AG09319 (cell line): ENCODE results near the gene HSPA5.
"Not testable (repeated sequence)": the region's sequence is repeated elsewhere in the genome, so short reads cannot be mapped to it uniquely, and the experiment has no call there.

ENCODE experiments used
- DNase-seq: peaks from one replicate; pipeline ENCODE4 v3.0.0-alpha.2; 2010; ENCODE audit warnings: low read depth; ENCODE audit errors: extremely low read depth
- CTCF ChIP-seq: IDR thresholded peaks from 2 replicates; pipeline ENCODE4 v1.5.1; 2011; ENCODE audit warnings: low read depth, mild to moderate bottlenecking, inconsistent platforms, low read length, moderate library complexity

HSPA5 gene

DNA sequence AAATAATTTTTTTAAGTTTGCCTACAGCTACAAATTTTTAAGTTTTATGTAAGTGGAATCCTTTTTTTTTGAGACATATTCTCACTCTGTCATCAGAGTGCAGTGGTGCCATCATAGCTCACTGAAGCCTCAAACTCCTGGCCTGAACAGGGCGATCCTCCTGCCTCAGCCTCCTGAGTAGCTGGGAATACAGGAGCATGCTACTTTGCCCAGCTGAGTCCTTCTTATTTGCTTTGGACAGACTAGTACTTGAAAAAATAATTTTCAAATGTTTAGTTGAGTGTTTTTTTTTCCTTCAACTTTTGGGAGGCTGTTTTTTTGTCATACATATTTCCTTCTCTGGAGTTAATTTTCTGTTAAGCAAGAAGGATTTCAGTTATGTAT is 27.9 kb upstream of the HSPA5 start:
- TF ChIP-seq CTCF, result no peak

DNA sequence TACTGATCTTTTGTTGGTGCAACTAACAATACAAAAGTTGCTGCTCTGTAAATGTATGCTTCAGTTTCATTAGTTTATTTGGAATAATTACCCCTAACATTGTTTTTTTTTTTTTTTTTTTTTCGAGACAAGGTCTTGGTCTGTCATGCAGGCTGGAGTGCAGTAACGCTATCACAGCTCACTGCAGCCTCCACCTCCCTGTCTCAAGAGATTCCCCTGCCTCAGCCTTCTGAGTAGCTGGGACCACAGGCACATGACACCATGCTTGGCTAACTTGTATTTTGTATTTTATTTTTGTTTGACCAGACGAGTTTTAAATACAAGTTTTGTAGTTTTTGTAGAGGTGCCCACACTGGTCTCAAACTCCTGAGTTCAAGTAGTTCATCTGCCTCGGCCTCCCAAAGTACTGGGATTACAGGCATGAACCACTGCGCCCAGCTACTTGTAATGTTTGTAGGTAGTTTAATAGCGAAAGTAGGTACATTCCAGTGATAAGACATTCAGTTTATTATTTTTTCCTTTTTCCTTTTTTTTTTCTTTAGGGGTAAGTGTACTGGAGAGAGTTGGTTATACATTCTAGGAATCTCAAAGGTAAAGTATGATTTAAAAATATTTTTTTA is 27.4 kb upstream of the HSPA5 start:
- DNase-seq, result no peak
- no peak for TF ChIP-seq CTCF

More for the DNA sequence above, 27.9 kb upstream of the HSPA5 start:
- DNase-seq, result no peak

GRCh38 chr9:125264068-125264467 is 22.9 kb upstream of the HSPA5 start:
- DNase-seq, result not testable (repeated sequence)

- no peak for DNase-seq
- no peak for TF ChIP-seq CTCF
Observed at GRCh38 chr9:125262294-125262991, 21.3 kb upstream of the HSPA5 start.

DNA sequence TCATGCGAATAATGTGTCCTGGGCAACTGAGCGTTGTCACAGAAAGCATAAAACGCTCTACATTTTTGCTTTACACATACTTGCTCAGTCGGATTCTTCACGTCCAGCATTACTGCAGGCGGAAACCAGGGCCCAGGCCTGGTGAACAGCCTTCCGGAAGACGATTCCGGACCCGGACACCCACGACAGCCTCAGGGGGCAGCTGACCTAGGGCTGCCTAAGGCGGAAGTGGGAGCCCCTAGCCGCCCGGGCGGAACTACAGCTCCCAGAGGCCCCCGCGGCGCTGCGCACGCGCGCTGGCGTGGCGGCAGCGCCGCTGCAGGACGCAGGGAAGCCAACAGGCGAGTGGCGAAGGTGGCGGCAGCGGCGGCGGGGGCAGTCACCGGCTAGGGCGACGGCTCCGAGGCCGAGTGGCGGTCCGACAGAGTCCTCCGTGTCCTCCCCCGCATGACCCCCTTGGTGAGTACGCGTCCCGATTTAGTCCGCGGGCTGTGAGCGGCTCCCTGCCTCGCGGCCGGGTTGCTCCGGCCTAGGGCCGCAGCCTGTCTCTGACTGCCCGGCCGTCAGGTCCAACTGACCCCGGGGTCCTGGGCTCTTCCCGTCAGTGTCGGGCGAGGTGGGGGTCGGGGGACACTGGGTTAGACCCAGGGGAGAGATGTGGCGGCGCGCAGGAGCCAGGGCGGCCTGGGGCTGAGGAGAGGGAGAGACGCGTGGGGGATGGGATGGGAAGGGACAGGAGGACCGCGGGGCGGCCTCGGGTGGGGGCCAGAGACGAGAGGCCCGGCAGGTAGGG is 20.6 kb upstream of the HSPA5 start, which contains the start of gene GAPVD1:
GAPVD1 (plus strand) TSS at position 326 of the 793 bp plus-strand sequence. CDS start 37,096 bp downstream, outside the sequence.
- TF ChIP-seq CTCF, result peak; percentile 8
- peak; percentile 71 for DNase-seq

- no peak for DNase-seq
- no peak; the same call in 1 of the 2 replicates for TF ChIP-seq CTCF
Observed at GRCh38 chr9:125260561-125260960, 19.4 kb upstream of the HSPA5 start.

DNA sequence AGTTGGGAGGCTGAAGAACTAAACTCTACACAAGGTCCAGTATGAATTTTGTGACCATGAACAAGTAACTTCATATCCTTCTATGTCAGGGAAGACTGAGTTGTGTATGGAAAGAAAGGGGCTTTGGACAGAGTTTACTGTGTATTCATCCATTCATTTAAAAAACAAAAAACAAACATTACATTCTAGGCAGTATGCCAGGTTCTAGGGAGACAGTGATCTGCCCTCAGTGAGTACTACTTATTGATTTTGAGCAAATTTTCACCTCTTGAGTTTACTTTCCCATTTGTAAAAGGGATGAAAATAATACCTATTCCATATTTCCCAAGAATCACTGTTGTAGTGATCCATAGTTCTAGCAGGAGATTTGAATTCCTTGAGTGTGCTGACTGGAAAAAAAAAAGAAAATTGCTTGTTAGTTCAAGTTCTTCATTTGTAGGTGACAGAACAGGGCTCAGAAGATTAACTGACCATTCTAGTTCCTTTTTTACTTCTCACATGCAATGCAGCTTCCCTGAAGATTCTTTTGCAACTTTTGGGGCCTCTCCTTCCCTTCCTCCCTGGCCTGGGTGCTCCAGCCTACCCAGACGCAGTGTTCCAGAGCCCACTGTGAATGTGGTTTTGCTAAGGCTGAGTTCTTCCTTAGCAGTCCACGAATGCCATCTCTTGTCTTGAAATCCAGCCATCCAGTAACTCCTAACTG is 17.8 kb upstream of the HSPA5 start:
- DNase-seq, result no peak
- no peak for TF ChIP-seq CTCF
